HEK293 (cell line): ENCODE measurements around the gene ZNF423.

Experiments
- CTCF ChIA-PET: fragments of 350-600 bp; formaldehyde crosslinking; extraction: SDS; loops from one replicate; lab custom pipeline; 2021; ENCODE audit warnings: antibody characterized with exemption; lab: Yijun Ruan, JAX
- POLR2A ChIA-PET: fragments of 300-600 bp; formaldehyde crosslinking; extraction: SDS; loops from one replicate; lab custom pipeline; 2020; ENCODE audit warnings: antibody characterized with exemption, inconsistent platforms; lab: Yijun Ruan, JAX
- H3K27ac ChIP-seq: fragments of 200-500 bp; sonication (Bioruptor generic); 2 replicates; pipeline ENCODE4 v1.5.1; 2014; ENCODE audit warnings: low read depth, low read length, control low read depth, inconsistent platforms; ENCODE audit errors: extremely low read depth
- H3K36me3 ChIP-seq, 2 experiments: fragments of 200-500 bp in 1 of 2; sonication (Bioruptor generic) in 1 of 2; 1 replicate in 1 of 2; 2 replicates in 1 of 2; pipeline ENCODE4 v1.5.1; 2014 to 2017; ENCODE audit warnings: inconsistent platforms in 2 of 2, low read length in 2 of 2; ENCODE audit not compliant: control insufficient read depth in 2 of 2, insufficient read depth in 1 of 2
- H3K4me1 ChIP-seq: fragments of 200-500 bp; sonication (Bioruptor generic); 2 replicates; pipeline ENCODE4 v1.5.1; 2014; ENCODE audit warnings: mild to moderate bottlenecking, low read length, inconsistent platforms; ENCODE audit not compliant: control insufficient read depth, insufficient read depth
- H3K4me3 ChIP-seq: 2 replicates; pipeline ENCODE4 v1.5.1; 2011; ENCODE audit warnings: low read depth, mild to moderate bottlenecking, control low read depth, low read length, moderate library complexity
- H3K9me3 ChIP-seq: fragments of 200-500 bp; sonication (Bioruptor generic); 2 replicates; pipeline ENCODE4 v1.5.1; 2014; ENCODE audit warnings: low read depth, low read length, inconsistent platforms; ENCODE audit not compliant: control insufficient read depth, insufficient read depth
- GLIS1 ChIP-seq: fragments of 450-650 bp; formaldehyde crosslinking; IDR thresholded peaks from 2 replicates; pipeline ENCODE4 v1.5.1; 2016; ENCODE audit warnings: missing biosample characterization, missing genetic modification characterization
- GLIS2 ChIP-seq: fragments of 450-650 bp; formaldehyde crosslinking; IDR thresholded peaks from 2 replicates; pipeline ENCODE4 v1.5.1; 2016; ENCODE audit warnings: missing biosample characterization, missing genetic modification characterization
- KLF1 ChIP-seq: fragments of 450-650 bp; formaldehyde crosslinking; IDR thresholded peaks from 2 replicates; pipeline ENCODE4 v1.5.1; 2016; ENCODE audit warnings: missing biosample characterization, missing genetic modification characterization
- ZBTB1 ChIP-seq: fragments of 450-650 bp; formaldehyde crosslinking; IDR thresholded peaks from 2 replicates; pipeline ENCODE4 v1.5.1; 2016; ENCODE audit warnings: missing biosample characterization, missing genetic modification characterization
- ZIC2 ChIP-seq: fragments of 450-650 bp; formaldehyde crosslinking; IDR thresholded peaks from 2 replicates; pipeline ENCODE4 v1.5.1; 2016; ENCODE audit warnings: missing biosample characterization, missing genetic modification characterization
- ZNF202 ChIP-seq: fragments of 450-650 bp; formaldehyde crosslinking; IDR thresholded peaks from 2 replicates; pipeline ENCODE4 v1.5.1; 2016; ENCODE audit warnings: missing biosample characterization, missing genetic modification characterization, borderline replicate concordance
- ZNF362 ChIP-seq: fragments of 450-650 bp; formaldehyde crosslinking; IDR thresholded peaks from 2 replicates; pipeline ENCODE4 v1.5.1; 2016; ENCODE audit warnings: missing biosample characterization, missing genetic modification characterization
- ZNF37A ChIP-seq: fragments of 450-650 bp; IDR thresholded peaks from 2 replicates; pipeline ENCODE4 v1.5.1; 2018; ENCODE audit warnings: missing biosample characterization, missing genetic modification characterization
- ZNF398 ChIP-seq: fragments of 450-650 bp; formaldehyde crosslinking; IDR thresholded peaks from 2 replicates; pipeline ENCODE4 v1.5.1; 2017; ENCODE audit warnings: missing biosample characterization, missing genetic modification characterization
- ZNF48 ChIP-seq: fragments of 450-650 bp; formaldehyde crosslinking; IDR thresholded peaks from 2 replicates; pipeline ENCODE4 v1.5.1; 2016; ENCODE audit warnings: missing biosample characterization, missing genetic modification characterization
- ZNF777 ChIP-seq: fragments of 450-650 bp; formaldehyde crosslinking; IDR thresholded peaks from 2 replicates; pipeline ENCODE4 v1.5.1; 2017; ENCODE audit warnings: missing biosample characterization, missing genetic modification characterization, borderline replicate concordance
- TF ChIP-seq, protein P1 (sequence below): fragments of 450-650 bp; formaldehyde crosslinking; IDR thresholded peaks from 2 replicates; pipeline ENCODE4 v1.5.1; 2017; ENCODE audit warnings: missing biosample characterization, missing genetic modification characterization
- TF ChIP-seq, protein P2 (sequence below): fragments of 450-650 bp; formaldehyde crosslinking; IDR thresholded peaks from 2 replicates; pipeline ENCODE4 v1.5.1; 2016; ENCODE audit warnings: missing biosample characterization, missing genetic modification characterization
- TF ChIP-seq, protein P3 (sequence below): fragments of 450-650 bp; formaldehyde crosslinking; IDR thresholded peaks from 2 replicates; pipeline ENCODE4 v1.5.1; 2016; ENCODE audit warnings: missing biosample characterization, missing genetic modification characterization

The ZNF423 gene

GRCh38 chr16:49860593-49860992 lies 4.7 kb upstream of the ZNF423 start (continued):
- TF ChIP-seq KLF1 (tag by site-specific recombination) (no peak), GLIS2 (tag by site-specific recombination) (no peak), ZNF48 (tag by site-specific recombination) (no peak), ZIC2 (tag by site-specific recombination) (peak; percentile 30; the same call in 1 of the 2 replicates), ZNF777 (tag by site-specific recombination) (no peak), ZNF398 (tag by site-specific recombination) (no peak), GLIS1 (no peak), ZBTB1 (tag by site-specific recombination) (no peak)
- TF ChIP-seq, protein P1, sequence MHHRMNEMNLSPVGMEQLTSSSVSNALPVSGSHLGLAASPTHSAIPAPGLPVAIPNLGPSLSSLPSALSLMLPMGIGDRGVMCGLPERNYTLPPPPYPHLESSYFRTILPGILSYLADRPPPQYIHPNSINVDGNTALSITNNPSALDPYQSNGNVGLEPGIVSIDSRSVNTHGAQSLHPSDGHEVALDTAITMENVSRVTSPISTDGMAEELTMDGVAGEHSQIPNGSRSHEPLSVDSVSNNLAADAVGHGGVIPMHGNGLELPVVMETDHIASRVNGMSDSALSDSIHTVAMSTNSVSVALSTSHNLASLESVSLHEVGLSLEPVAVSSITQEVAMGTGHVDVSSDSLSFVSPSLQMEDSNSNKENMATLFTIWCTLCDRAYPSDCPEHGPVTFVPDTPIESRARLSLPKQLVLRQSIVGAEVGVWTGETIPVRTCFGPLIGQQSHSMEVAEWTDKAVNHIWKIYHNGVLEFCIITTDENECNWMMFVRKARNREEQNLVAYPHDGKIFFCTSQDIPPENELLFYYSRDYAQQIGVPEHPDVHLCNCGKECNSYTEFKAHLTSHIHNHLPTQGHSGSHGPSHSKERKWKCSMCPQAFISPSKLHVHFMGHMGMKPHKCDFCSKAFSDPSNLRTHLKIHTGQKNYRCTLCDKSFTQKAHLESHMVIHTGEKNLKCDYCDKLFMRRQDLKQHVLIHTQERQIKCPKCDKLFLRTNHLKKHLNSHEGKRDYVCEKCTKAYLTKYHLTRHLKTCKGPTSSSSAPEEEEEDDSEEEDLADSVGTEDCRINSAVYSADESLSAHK (tag by site-specific recombination): peak; percentile 93
- TF ChIP-seq, protein P2, sequence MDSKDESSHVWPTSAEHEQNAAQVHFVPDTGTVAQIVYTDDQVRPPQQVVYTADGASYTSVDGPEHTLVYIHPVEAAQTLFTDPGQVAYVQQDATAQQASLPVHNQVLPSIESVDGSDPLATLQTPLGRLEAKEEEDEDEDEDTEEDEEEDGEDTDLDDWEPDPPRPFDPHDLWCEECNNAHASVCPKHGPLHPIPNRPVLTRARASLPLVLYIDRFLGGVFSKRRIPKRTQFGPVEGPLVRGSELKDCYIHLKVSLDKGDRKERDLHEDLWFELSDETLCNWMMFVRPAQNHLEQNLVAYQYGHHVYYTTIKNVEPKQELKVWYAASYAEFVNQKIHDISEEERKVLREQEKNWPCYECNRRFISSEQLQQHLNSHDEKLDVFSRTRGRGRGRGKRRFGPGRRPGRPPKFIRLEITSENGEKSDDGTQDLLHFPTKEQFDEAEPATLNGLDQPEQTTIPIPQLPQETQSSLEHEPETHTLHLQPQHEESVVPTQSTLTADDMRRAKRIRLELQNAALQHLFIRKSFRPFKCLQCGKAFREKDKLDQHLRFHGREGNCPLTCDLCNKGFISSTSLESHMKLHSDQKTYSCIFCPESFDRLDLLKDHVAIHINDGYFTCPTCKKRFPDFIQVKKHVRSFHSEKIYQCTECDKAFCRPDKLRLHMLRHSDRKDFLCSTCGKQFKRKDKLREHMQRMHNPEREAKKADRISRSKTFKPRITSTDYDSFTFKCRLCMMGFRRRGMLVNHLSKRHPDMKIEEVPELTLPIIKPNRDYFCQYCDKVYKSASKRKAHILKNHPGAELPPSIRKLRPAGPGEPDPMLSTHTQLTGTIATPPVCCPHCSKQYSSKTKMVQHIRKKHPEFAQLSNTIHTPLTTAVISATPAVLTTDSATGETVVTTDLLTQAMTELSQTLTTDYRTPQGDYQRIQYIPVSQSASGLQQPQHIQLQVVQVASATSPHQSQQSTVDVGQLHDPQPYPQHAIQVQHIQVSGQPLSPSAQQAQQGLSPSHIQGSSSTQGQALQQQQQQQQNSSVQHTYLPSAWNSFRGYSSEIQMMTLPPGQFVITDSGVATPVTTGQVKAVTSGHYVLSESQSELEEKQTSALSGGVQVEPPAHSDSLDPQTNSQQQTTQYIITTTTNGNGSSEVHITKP (tag by site-specific recombination): peak; percentile 61

DNA sequence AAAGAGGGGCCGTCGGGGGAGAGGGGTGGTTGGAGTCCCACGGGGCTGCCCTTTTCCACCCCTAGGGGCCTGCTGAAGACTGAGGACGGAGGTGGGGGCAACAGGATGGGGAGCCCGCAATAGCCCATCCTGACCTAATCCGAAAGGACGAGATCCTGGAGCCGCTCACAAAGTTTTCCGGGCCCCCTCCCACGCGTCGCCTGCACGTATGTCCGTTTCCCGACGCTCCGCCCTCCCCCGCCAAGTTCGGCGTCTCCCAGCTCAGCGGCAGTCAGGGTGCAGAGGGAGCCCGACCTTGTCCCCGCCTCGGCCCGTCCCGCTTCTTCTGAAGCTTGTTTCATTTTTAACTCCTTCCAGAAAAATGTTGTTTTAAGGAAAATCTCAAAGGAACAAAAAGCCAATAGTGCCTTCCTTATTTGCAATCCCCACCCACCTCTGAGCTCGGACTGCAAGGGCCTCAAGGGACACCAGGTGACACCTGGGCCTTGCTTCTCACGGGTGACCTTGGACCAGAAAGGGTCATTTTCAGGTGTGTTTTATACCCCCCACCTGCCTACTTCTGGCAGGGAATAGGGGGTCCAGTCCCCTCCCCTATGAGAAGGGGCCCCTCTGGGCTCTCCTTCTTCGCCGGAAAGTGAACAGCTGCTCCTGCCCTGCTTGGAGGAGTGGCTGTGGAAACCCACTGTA lies 3.4 kb upstream of the ZNF423 start:
- Histone ChIP-seq H3K27ac (no peak overlapping the region), H3K36me3 (no peaks in the 10 kb centered on the region), H3K4me3 (no peak overlapping the region), H3K9me3 (no peaks in the 10 kb centered on the region), H3K4me1 (no peaks in the 10 kb centered on the region)
- ChIA-PET CTCF (interaction anchor here (0.7 to 3.7 kb wide), 3 partner anchors 17 to 425 kb away, joined by 3 to 28 read pairs (median 3); no protein-coding TSS in a partner anchor), POLR2A (no interaction called here)
- TF ChIP-seq ZNF202 (tag by site-specific recombination) (no peak), ZNF362 (tag by site-specific recombination) (no peak), ZNF37A (no peak)
- TF ChIP-seq, protein P3, sequence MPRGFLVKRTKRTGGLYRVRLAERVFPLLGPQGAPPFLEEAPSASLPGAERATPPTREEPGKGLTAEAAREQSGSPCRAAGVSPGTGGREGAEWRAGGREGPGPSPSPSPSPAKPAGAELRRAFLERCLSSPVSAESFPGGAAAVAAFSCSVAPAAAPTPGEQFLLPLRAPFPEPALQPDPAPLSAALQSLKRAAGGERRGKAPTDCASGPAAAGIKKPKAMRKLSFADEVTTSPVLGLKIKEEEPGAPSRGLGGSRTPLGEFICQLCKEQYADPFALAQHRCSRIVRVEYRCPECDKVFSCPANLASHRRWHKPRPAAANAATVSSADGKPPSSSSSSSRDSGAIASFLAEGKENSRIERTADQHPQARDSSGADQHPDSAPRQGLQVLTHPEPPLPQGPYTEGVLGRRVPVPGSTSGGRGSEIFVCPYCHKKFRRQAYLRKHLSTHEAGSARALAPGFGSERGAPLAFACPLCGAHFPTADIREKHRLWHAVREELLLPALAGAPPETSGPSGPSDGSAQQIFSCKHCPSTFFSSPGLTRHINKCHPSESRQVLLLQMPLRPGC (tag by site-specific recombination): no peak
